ENCODE data around the gene KCNMA1. TPM values are rescaled to one million over a fixed set of nuclear protein-coding genes. Genes with fewer than 3 reads are reported as not detected.
"Not testable (repeated sequence)": the region's sequence is repeated elsewhere in the genome, so short reads cannot be mapped to it uniquely, and the experiment has no call there.

The KCNMA1 gene
- total RNA-seq, 2 donors from 2014 or later = 23.2 to 44.5 TPM

- Histone ChIP-seq H3K36me3 (no peaks in the 10 kb centered on the region), H3K9me3 (no peaks in the 10 kb centered on the region), H3K27ac (no peak overlapping the region), H3K27me3 (no peaks in the 10 kb centered on the region), H3K9ac (ENCODE audit: low read depth in 2 of 2, low read length in 2 of 2) (no peak overlapping the region), H3K4me3 (no peak overlapping the region), H3K4me1 (no peaks in the 10 kb centered on the region)
- DNase-seq = no peak
- no peak for TF ChIP-seq CTCF (IDR thresholded peaks at IDR 0.05)
- intact Hi-C loops (cut with DNase I) = no loop called here
Measured at GRCh38 chr10:77520290-77520689, 117.3 kb downstream of the KCNMA1 start.

- H3K36me3 ChIP-seq; H3K27me3 ChIP-seq; H3K4me3 ChIP-seq; H3K9me3 ChIP-seq; H3K27ac ChIP-seq; H3K9ac ChIP-seq (ENCODE audit: low read depth in 2 of 2, low read length in 2 of 2); intact Hi-C loops (cut with DNase I); H3K4me1 ChIP-seq; DNase-seq: not testable (repeated sequence)
Measured at GRCh38 chr10:77519791-77520190, 117.8 kb downstream of the KCNMA1 start.

GRCh38 chr10:77518910-77519274 is 118.7 kb downstream of the KCNMA1 start:
- Histone ChIP-seq H3K9me3 (no peaks in the 10 kb centered on the region), H3K36me3 (no peaks in the 10 kb centered on the region), H3K27me3 (no peaks in the 10 kb centered on the region), H3K4me3 (no peak overlapping the region), H3K9ac (ENCODE audit: low read depth in 2 of 2, low read length in 2 of 2) (no peak overlapping the region), H3K4me1 (no peaks in the 10 kb centered on the region), H3K27ac (no peak overlapping the region)
- no peak for DNase-seq
- intact Hi-C loops (cut with DNase I) = no loop called here
- TF ChIP-seq CTCF (IDR thresholded peaks at IDR 0.05) = no peak

GRCh38 chr10:77518241-77518909 is 119.2 kb downstream of the KCNMA1 start:
- intact Hi-C loops (cut with DNase I) = no loop called here
- DNase-seq = no peak

GRCh38 chr10:77516575-77516974 is 121.0 kb downstream of the KCNMA1 start:
- no peak for TF ChIP-seq CTCF (IDR thresholded peaks at IDR 0.05)
- Histone ChIP-seq H3K9me3 (no peaks in the 10 kb centered on the region), H3K9ac (ENCODE audit: low read depth in 2 of 2, low read length in 2 of 2) (no peak overlapping the region), H3K27me3 (no peaks in the 10 kb centered on the region), H3K4me3 (no peak overlapping the region), H3K4me1 (no peaks in the 10 kb centered on the region), H3K36me3 (no peaks in the 10 kb centered on the region), H3K27ac (no peak overlapping the region)
- DNase-seq = no peak
- intact Hi-C loops (cut with DNase I) = no loop called here

More at GRCh38 chr10:77518241-77518909, 119.2 kb downstream of the KCNMA1 start:
- TF ChIP-seq CTCF (IDR thresholded peaks at IDR 0.05) = no peak
- H3K9ac ChIP-seq (ENCODE audit: low read depth in 2 of 2, low read length in 2 of 2) = no peak overlapping the region
- no peaks in the 10 kb centered on the region for H3K27me3 ChIP-seq
- no peaks in the 10 kb centered on the region for H3K36me3 ChIP-seq
- no peak overlapping the region for H3K4me3 ChIP-seq
- H3K4me1 ChIP-seq = no peaks in the 10 kb centered on the region
- no peak overlapping the region for H3K27ac ChIP-seq
- H3K9me3 ChIP-seq = no peaks in the 10 kb centered on the region

- no peak overlapping the region for H3K9ac ChIP-seq (ENCODE audit: low read depth in 2 of 2, low read length in 2 of 2)
- DNase-seq = no peak
- H3K36me3 ChIP-seq = no peaks in the 10 kb centered on the region
- no peaks in the 10 kb centered on the region for H3K4me1 ChIP-seq
- no peak overlapping the region for H3K27ac ChIP-seq
- H3K9me3 ChIP-seq = no peaks in the 10 kb centered on the region
- no peaks in the 10 kb centered on the region for H3K27me3 ChIP-seq
- no peak for TF ChIP-seq CTCF (IDR thresholded peaks at IDR 0.05)
- H3K4me3 ChIP-seq = no peak overlapping the region
- intact Hi-C loops (cut with DNase I) = no loop called here
Measured at GRCh38 chr10:77514870-77515269, 122.7 kb downstream of the KCNMA1 start.
